HEK293T (cell line): ENCODE results near the gene TMEM169.
A peak's percentile ranks its signal among the peaks of the same experiment; 100 is the strongest.
"Not testable (repeated sequence)": the region's sequence is repeated elsewhere in the genome, so short reads cannot be mapped to it uniquely, and the experiment has no call there.

Source experiments
- CTCF ChIA-PET: fragments of 350-600 bp; formaldehyde crosslinking; extraction: SDS; loops from one replicate; lab custom pipeline; 2021; ENCODE audit warnings: antibody characterized with exemption, inconsistent platforms; lab: Yijun Ruan, JAX
- POLR2A ChIA-PET: fragments of 350-600 bp; formaldehyde crosslinking; extraction: SDS; loops from one replicate; lab custom pipeline; 2020; ENCODE audit warnings: antibody characterized with exemption, inconsistent platforms; lab: Yijun Ruan, JAX
- DNase-seq: peaks from one replicate; pipeline ENCODE4 v3.0.0; 2012; ENCODE audit warnings: mixed read lengths; ENCODE audit errors: extremely low spot score
- ARNT ChIP-seq: fragments of 450-650 bp; IDR thresholded peaks from 2 replicates; pipeline ENCODE4 v1.6.1; 2017; ENCODE audit warnings: mild to moderate bottlenecking
- BHLHE40 ChIP-seq: fragments of 450-650 bp; IDR thresholded peaks from 2 replicates; pipeline ENCODE4 v1.6.1; 2016; ENCODE audit warnings: mild to moderate bottlenecking, moderate library complexity, borderline replicate concordance
- CTBP1 ChIP-seq: fragments of 450-650 bp; IDR thresholded peaks from 2 replicates; pipeline ENCODE4 v1.6.1; 2016; ENCODE audit warnings: borderline replicate concordance
- ELF4 ChIP-seq: fragments of 450-650 bp; IDR thresholded peaks from 2 replicates; pipeline ENCODE4 v1.6.1; 2017; ENCODE audit warnings: antibody characterized with exemption
- FOXA1 ChIP-seq: fragments of 450-650 bp; IDR thresholded peaks from 2 replicates; pipeline ENCODE4 v1.6.1; 2016; ENCODE audit warnings: mild to moderate bottlenecking
- FOXK2 ChIP-seq: fragments of 450-650 bp; IDR thresholded peaks from 2 replicates; pipeline ENCODE4 v1.6.1; 2016; ENCODE audit warnings: mild to moderate bottlenecking
- FOXM1 ChIP-seq: fragments of 450-650 bp; IDR thresholded peaks from 2 replicates; pipeline ENCODE4 v1.6.1; 2017; ENCODE audit warnings: mild to moderate bottlenecking, borderline replicate concordance
- HDGF ChIP-seq: fragments of 450-650 bp; IDR thresholded peaks from 2 replicates; pipeline ENCODE4 v1.6.1; 2017; ENCODE audit warnings: antibody characterized with exemption, borderline replicate concordance
- L3MBTL2 ChIP-seq: fragments of 450-650 bp; conservative IDR thresholded peaks from 2 replicates; pipeline ENCODE4 v1.6.1; 2016; ENCODE audit warnings: mild to moderate bottlenecking
- LEF1 ChIP-seq: fragments of 450-650 bp; IDR thresholded peaks from 2 replicates; pipeline ENCODE4 v1.6.1; 2017; ENCODE audit warnings: mild to moderate bottlenecking, borderline replicate concordance
- NFRKB ChIP-seq: fragments of 450-650 bp; IDR thresholded peaks from 2 replicates; pipeline ENCODE4 v1.6.1; 2016; ENCODE audit warnings: mild to moderate bottlenecking, moderate library complexity
- PKNOX1 ChIP-seq: fragments of 450-650 bp; IDR thresholded peaks from 2 replicates; pipeline ENCODE4 v1.6.1; 2016
- SP1 ChIP-seq: fragments of 450-650 bp; IDR thresholded peaks from 2 replicates; pipeline ENCODE4 v1.6.1; 2017
- SUZ12 ChIP-seq: fragments of 450-650 bp; IDR thresholded peaks from 2 replicates; pipeline ENCODE4 v1.6.1; 2016; ENCODE audit warnings: mild to moderate bottlenecking
- TARDBP ChIP-seq: fragments of 450-650 bp; IDR thresholded peaks from 2 replicates; pipeline ENCODE4 v1.6.1; 2016
- ZNF384 ChIP-seq: fragments of 450-650 bp; IDR thresholded peaks from 2 replicates; pipeline ENCODE4 v1.6.1; 2016

The TMEM169 gene

GRCh38 chr2:216132585-216132984 is 50.9 kb downstream of the TMEM169 start:
- ChIA-PET CTCF (no interaction called here), POLR2A (no interaction called here)
- DNase-seq: no peak
- TF ChIP-seq LEF1 (no peak), FOXK2 (no peak)

GRCh38 chr2:216133397-216133796 is 51.7 kb downstream of the TMEM169 start:
- no peak for DNase-seq
- ChIA-PET POLR2A (no interaction called here), CTCF (no interaction called here)
- TF ChIP-seq HDGF: no peak
- no peak for TF ChIP-seq FOXA1
- TF ChIP-seq ZNF384: no peak
- no peak for TF ChIP-seq SP1
- no peak for TF ChIP-seq ARNT
- no peak for TF ChIP-seq LEF1

- CTCF ChIA-PET: no interaction called here
- TF ChIP-seq ZNF384 (no peak), TARDBP (no peak), SP1 (no peak), ARNT (no peak), FOXA1 (no peak), LEF1 (no peak)
- POLR2A ChIA-PET: no interaction called here
- no peak for DNase-seq
Observed at GRCh38 chr2:216134958-216135541, 53.3 kb downstream of the TMEM169 start.

- TF ChIP-seq NFRKB (no peak), PKNOX1 (no peak), HDGF (no peak), FOXM1 (no peak), ZNF384 (no peak), TARDBP (no peak), SP1 (no peak), CTBP1 (no peak), FOXK2 (no peak), FOXA1 (no peak), LEF1 (no peak), BHLHE40 (no peak), SUZ12 (no peak), L3MBTL2 (no peak)
- DNase-seq: peak; percentile 22
- POLR2A ChIA-PET: no interaction called here
- CTCF ChIA-PET: no interaction called here
Observed at GRCh38 chr2:216139884-216140283, 58.2 kb downstream of the TMEM169 start.

GRCh38 chr2:216141516-216141915 is 59.8 kb downstream of the TMEM169 start:
- DNase-seq, POLR2A ChIA-PET, CTCF ChIA-PET: not testable (repeated sequence)

- TF ChIP-seq TARDBP (no peak), PKNOX1 (no peak), SUZ12 (no peak), NFRKB (no peak), BHLHE40 (no peak), FOXM1 (no peak), FOXK2 (no peak), HDGF (no peak), ZNF384 (no peak), SP1 (no peak), ELF4 (no peak), ARNT (no peak), FOXA1 (no peak), L3MBTL2 (no peak), LEF1 (no peak), CTBP1 (no peak)
- POLR2A ChIA-PET: no interaction called here
- CTCF ChIA-PET: interaction anchor here (1.5 kb wide), 1 partner anchor 12 kb away, joined by 4 read pairs; no protein-coding TSS in a partner anchor
Observed at GRCh38 chr2:216142540-216142939, 60.8 kb downstream of the TMEM169 start.

GRCh38 chr2:216144372-216144771 is 62.7 kb downstream of the TMEM169 start:
- ChIA-PET POLR2A (no interaction called here), CTCF (no interaction called here)
- DNase-seq: no peak
- no peak for TF ChIP-seq ARNT

More at GRCh38 chr2:216142540-216142939, 60.8 kb downstream of the TMEM169 start:
- DNase-seq: no peak

- no peak for TF ChIP-seq FOXK2
- no peak for TF ChIP-seq PKNOX1
- TF ChIP-seq NFRKB: no peak
- TF ChIP-seq ARNT: no peak
- TF ChIP-seq FOXA1: no peak
- TF ChIP-seq HDGF: no peak
- no peak for TF ChIP-seq ZNF384
- no peak for TF ChIP-seq CTBP1
- no peak for TF ChIP-seq FOXM1
- TF ChIP-seq BHLHE40: no peak
- TF ChIP-seq LEF1: no peak
- no peak for TF ChIP-seq SP1
- no peak for TF ChIP-seq TARDBP
- no peak for TF ChIP-seq SUZ12
- no peak for TF ChIP-seq L3MBTL2
- no peak for TF ChIP-seq ELF4
- CTCF ChIA-PET: interaction anchor here (1.8 kb wide), 1 partner anchor 30 kb away, joined by 7 read pairs; no protein-coding TSS in a partner anchor
Observed at GRCh38 chr2:216144857-216145256, 63.1 kb downstream of the TMEM169 start.

More at GRCh38 chr2:216144857-216145256, 63.1 kb downstream of the TMEM169 start:
- no peak for DNase-seq
- POLR2A ChIA-PET: no interaction called here
